Loucy (cell line): ENCODE measurements around the gene TMEM19.

Source experiments
- EZH2phosphoT487 ChIP-seq: fragments of 200-600 bp; IDR thresholded peaks from 2 replicates; pipeline ENCODE4 v1.6.1; 2018; ENCODE audit warnings: antibody characterized with exemption, mild to moderate bottlenecking, moderate library complexity, borderline replicate concordance
- TF ChIP-seq, protein P1 (sequence below): fragments of 200-600 bp; sonication (generic); conservative IDR thresholded peaks from 2 replicates; pipeline ENCODE4 v1.5.1; 2014; ENCODE audit warnings: mild to moderate bottlenecking, antibody characterized with exemption, low read length

DNA sequence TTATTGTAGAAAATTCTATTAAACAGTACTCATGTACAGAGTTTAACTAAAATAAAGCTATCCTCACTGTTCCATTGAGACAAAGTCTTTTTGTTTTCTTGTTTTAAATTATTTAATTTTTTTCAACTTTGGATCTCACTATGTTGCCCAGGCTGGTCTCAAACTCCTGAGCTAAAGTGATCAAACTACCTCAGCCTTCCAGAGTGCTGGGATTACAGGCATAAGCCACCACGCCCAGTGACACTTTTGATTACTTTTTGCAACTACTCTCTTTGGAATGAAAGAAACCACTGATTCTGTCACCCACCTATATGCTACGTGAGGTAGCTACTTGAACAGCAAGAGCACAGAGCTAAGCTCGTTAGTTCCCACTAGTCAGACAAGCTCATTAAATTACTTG, 39.4 kb upstream of the TMEM19 start:
- no peak for TF ChIP-seq EZH2phosphoT487
- TF ChIP-seq, protein P1, sequence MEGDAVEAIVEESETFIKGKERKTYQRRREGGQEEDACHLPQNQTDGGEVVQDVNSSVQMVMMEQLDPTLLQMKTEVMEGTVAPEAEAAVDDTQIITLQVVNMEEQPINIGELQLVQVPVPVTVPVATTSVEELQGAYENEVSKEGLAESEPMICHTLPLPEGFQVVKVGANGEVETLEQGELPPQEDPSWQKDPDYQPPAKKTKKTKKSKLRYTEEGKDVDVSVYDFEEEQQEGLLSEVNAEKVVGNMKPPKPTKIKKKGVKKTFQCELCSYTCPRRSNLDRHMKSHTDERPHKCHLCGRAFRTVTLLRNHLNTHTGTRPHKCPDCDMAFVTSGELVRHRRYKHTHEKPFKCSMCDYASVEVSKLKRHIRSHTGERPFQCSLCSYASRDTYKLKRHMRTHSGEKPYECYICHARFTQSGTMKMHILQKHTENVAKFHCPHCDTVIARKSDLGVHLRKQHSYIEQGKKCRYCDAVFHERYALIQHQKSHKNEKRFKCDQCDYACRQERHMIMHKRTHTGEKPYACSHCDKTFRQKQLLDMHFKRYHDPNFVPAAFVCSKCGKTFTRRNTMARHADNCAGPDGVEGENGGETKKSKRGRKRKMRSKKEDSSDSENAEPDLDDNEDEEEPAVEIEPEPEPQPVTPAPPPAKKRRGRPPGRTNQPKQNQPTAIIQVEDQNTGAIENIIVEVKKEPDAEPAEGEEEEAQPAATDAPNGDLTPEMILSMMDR: no peak
